Skin epidermis (tissue), 12 donors: ENCODE data around the gene BARHL1.
"Not testable (repeated sequence)": the region's sequence is repeated elsewhere in the genome, so short reads cannot be mapped to it uniquely, and the experiment has no call there.

Experiments
- H3K27ac ChIP-seq, 21 experiments: fragments of 200-600 bp; sonication (generic) in 11 of 21; one replicate each; pipeline ENCODE4 v1.5.0; 2020; ENCODE audit warnings: mild to moderate bottlenecking in 3 of 21, inconsistent platforms in 2 of 21, moderate library complexity in 2 of 21
- H3K4me3 ChIP-seq, 7 experiments: fragments of 200-600 bp; sonication (generic) in 2 of 7; one replicate each; pipeline ENCODE4 v1.5.0; 2020; ENCODE audit warnings: inconsistent platforms in 2 of 7, mild to moderate bottlenecking in 2 of 7, moderate library complexity in 1 of 7

The BARHL1 gene

GRCh38 chr9:132555528-132555927 is 26.9 kb upstream of the BARHL1 start:
- Histone ChIP-seq H3K4me3 (no peak overlapping the region), H3K27ac (no peak overlapping the region)

- Histone ChIP-seq H3K27ac (no peak overlapping the region), H3K4me3 (no peak overlapping the region)
These were observed 26.2 kb upstream of the BARHL1 start for GRCh38 chr9:132556235-132556634.

- no peak overlapping the region for H3K4me3 ChIP-seq
- H3K27ac ChIP-seq: no peak overlapping the region
These were observed 25.7 kb upstream of the BARHL1 start for GRCh38 chr9:132556714-132557113.

GRCh38 chr9:132557159-132557558 is 25.2 kb upstream of the BARHL1 start:
- Histone ChIP-seq H3K4me3 (no peak overlapping the region), H3K27ac (no peak overlapping the region)

GRCh38 chr9:132559711-132560110 is 22.7 kb upstream of the BARHL1 start:
- no peak overlapping the region for H3K27ac ChIP-seq
- H3K4me3 ChIP-seq: no peak overlapping the region

GRCh38 chr9:132560616-132561202 is 21.7 kb upstream of the BARHL1 start:
- no peak overlapping the region for H3K27ac ChIP-seq
- no peak overlapping the region for H3K4me3 ChIP-seq

- H3K27ac ChIP-seq: no peak overlapping the region
- no peak overlapping the region for H3K4me3 ChIP-seq
These were observed 20.2 kb upstream of the BARHL1 start for GRCh38 chr9:132562306-132562573.

- H3K27ac ChIP-seq: no peak overlapping the region
These were observed 17.9 kb upstream of the BARHL1 start for GRCh38 chr9:132564526-132564925.

GRCh38 chr9:132568787-132569186 is 13.6 kb upstream of the BARHL1 start:
- H3K4me3 ChIP-seq: not testable (repeated sequence)

More at GRCh38 chr9:132564526-132564925, 17.9 kb upstream of the BARHL1 start:
- no peak overlapping the region for H3K4me3 ChIP-seq

GRCh38 chr9:132571806-132572600 is 10.4 kb upstream of the BARHL1 start:
- Histone ChIP-seq H3K27ac (no peak overlapping the region), H3K4me3 (no peak overlapping the region)

More at GRCh38 chr9:132568787-132569186, 13.6 kb upstream of the BARHL1 start:
- H3K27ac ChIP-seq: not testable (repeated sequence)

- H3K27ac ChIP-seq: no peak overlapping the region
- H3K4me3 ChIP-seq: no peak overlapping the region
These were observed 9.5 kb upstream of the BARHL1 start for GRCh38 chr9:132572921-132573320.

- H3K4me3 ChIP-seq: no peak overlapping the region
- H3K27ac ChIP-seq: no peak overlapping the region
These were observed 7.3 kb upstream of the BARHL1 start for GRCh38 chr9:132575005-132575609.

- H3K4me3 ChIP-seq: no peak overlapping the region
- H3K27ac ChIP-seq: no peak overlapping the region
These were observed 6.6 kb upstream of the BARHL1 start for GRCh38 chr9:132575811-132576210.

GRCh38 chr9:132577119-132577518 is 5.3 kb upstream of the BARHL1 start:
- no peak overlapping the region for H3K27ac ChIP-seq
- H3K4me3 ChIP-seq: no peak overlapping the region

- Histone ChIP-seq H3K27ac (no peak overlapping the region), H3K4me3 (no peak overlapping the region)
These were observed 4.0 kb upstream of the BARHL1 start for GRCh38 chr9:132578367-132578932.

GRCh38 chr9:132579427-132579798 is 3.0 kb upstream of the BARHL1 start:
- H3K27ac ChIP-seq: no peak overlapping the region
- H3K4me3 ChIP-seq: no peak overlapping the region

GRCh38 chr9:132582786-132583583 is 579 bp downstream of the BARHL1 start:
- H3K27ac ChIP-seq: no peak overlapping the region
- no peak overlapping the region for H3K4me3 ChIP-seq

- Histone ChIP-seq H3K27ac (no peak overlapping the region), H3K4me3 (no peak overlapping the region)
These were observed 1.3 kb downstream of the BARHL1 start for GRCh38 chr9:132583584-132584304.
